HFF-Myc (cell line): ENCODE results near the gene EVC2.

Experiments used
- DNase-seq: peaks from one replicate; pipeline ENCODE4 v3.0.0-alpha.2; 2011; ENCODE audit warnings: low read depth; ENCODE audit errors: extremely low read depth
- H3K4me3 ChIP-seq: replicated peaks from 2 replicates; pipeline ENCODE4 v1.5.1; 2011; ENCODE audit warnings: low read depth, mild to moderate bottlenecking, control low read depth, low read length
- CTCF ChIP-seq: IDR thresholded peaks from 2 replicates; pipeline ENCODE4 v1.5.1; 2012; ENCODE audit warnings: mild to moderate bottlenecking, low read depth, low read length, control low read depth; ENCODE audit errors: missing control alignments

The EVC2 gene

GRCh38 chr4:5742968-5743367 is 34.6 kb upstream of the EVC2 start:
- H3K4me3 ChIP-seq, result no peak overlapping the region
- DNase-seq, result no peak
- no peak for TF ChIP-seq CTCF

- no peak for DNase-seq
- H3K4me3 ChIP-seq, result no peak overlapping the region
- no peak for TF ChIP-seq CTCF
Observed at GRCh38 chr4:5742388-5742787, 34.0 kb upstream of the EVC2 start.

- no peak overlapping the region for H3K4me3 ChIP-seq
- DNase-seq, result no peak
- no peak for TF ChIP-seq CTCF
Observed at GRCh38 chr4:5738061-5738460, 29.7 kb upstream of the EVC2 start.

GRCh38 chr4:5735463-5735862 is 27.1 kb upstream of the EVC2 start:
- H3K4me3 ChIP-seq, result no peak overlapping the region
- no peak for DNase-seq
- no peak for TF ChIP-seq CTCF

GRCh38 chr4:5734853-5735252 is 26.5 kb upstream of the EVC2 start:
- TF ChIP-seq CTCF, result no peak
- no peak for DNase-seq
- no peak overlapping the region for H3K4me3 ChIP-seq

GRCh38 chr4:5732158-5732557 is 23.8 kb upstream of the EVC2 start:
- no peak for DNase-seq
- no peak overlapping the region for H3K4me3 ChIP-seq
- TF ChIP-seq CTCF, result no peak
